ENCODE results near the gene SESTD1.

DNA sequence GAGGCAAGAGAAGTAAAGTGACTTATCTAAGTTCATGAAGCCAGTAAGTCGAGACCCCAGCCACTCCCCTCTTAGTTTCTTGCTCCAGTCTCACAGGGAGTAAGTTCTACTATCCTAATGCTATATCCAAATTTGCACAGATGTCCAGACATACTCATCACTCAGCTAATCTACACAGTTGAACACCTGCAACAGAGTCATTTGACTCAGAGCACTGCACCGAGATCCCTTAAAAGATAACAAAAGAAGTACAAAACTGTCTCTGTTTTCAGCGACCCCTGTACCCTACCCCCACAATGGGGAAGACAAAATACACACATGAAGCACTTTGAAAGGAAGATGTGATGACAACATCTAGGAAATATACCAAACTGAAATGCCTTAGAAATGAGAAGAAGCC is 192.1 kb downstream of the SESTD1 start:
- no peak for TF ChIP-seq POLR2AphosphoS5 (IDR thresholded peaks at IDR 0.05)
- TF ChIP-seq, protein P1, sequence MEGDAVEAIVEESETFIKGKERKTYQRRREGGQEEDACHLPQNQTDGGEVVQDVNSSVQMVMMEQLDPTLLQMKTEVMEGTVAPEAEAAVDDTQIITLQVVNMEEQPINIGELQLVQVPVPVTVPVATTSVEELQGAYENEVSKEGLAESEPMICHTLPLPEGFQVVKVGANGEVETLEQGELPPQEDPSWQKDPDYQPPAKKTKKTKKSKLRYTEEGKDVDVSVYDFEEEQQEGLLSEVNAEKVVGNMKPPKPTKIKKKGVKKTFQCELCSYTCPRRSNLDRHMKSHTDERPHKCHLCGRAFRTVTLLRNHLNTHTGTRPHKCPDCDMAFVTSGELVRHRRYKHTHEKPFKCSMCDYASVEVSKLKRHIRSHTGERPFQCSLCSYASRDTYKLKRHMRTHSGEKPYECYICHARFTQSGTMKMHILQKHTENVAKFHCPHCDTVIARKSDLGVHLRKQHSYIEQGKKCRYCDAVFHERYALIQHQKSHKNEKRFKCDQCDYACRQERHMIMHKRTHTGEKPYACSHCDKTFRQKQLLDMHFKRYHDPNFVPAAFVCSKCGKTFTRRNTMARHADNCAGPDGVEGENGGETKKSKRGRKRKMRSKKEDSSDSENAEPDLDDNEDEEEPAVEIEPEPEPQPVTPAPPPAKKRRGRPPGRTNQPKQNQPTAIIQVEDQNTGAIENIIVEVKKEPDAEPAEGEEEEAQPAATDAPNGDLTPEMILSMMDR (IDR thresholded peaks at IDR 0.05), result no peak
